Measurements from ENCODE around the gene BHLHE23. TPM values are rescaled to one million over a fixed set of nuclear protein-coding genes. Genes with fewer than 3 reads are reported as not detected.

BHLHE23 gene
- polyA plus RNA-seq, 1 of the 3 experiments (the other 2 are of a cell fraction): not detected

DNA sequence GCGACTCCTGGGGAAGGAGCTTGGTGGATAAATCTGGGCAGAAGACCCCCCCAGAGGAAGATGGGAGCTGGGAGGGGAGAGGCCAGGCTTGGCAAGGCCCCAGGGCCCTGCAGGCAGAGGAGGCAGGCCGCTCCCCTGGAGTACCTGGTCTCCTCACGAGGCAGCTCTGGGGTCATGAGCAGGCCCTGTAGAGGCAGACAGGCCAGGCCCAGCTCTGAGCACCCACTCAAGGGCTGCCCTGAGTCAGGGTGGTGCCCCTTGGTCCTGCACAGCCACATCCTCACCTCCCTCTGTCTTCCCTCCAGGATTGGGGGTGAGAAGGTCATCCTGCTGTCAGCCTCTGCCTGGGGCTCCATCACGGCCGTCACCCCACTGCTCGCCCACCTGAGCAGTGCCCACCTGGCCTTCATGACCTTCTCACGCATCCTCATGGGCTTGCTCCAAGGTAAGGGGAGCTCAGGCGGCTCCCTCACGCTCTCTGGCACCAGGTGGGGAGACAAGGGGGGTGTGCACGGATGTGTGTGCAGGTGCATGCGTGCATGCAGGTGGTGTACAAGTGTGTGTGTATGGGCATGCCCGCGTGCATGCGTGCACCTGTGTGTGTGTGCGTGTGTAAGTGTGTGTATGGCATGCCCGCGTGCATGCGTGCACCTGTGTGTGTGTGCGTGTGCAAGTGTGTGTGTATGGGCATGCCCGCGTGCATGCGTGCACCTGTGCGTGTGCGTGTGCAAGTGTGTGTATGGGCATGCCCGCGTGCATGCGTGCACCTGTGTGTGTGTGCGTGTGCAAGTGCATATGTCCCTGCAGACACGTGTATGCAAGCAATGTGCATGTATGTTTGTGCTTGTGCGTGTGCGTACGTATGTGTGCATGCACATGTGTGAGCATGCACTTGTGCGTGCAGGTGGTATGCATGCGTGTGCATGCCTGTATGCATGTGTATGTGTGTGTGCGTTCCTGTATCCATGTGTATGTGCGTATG lies 49.3 kb downstream of the BHLHE23 start:
- ChIA-PET POLR2A (no interaction called here), CTCF (interaction anchor here (1.0 to 1.7 kb wide), 4 partner anchors 8 to 52 kb away, joined by 3 to 8 read pairs (median 4); no protein-coding TSS in a partner anchor)
- no peak for TF ChIP-seq TCF12 (IDR thresholded peaks at IDR 0.05)
- no peak for TF ChIP-seq GABPA (IDR thresholded peaks at IDR 0.05; ENCODE audit: low read depth)
- TF ChIP-seq, protein P1, sequence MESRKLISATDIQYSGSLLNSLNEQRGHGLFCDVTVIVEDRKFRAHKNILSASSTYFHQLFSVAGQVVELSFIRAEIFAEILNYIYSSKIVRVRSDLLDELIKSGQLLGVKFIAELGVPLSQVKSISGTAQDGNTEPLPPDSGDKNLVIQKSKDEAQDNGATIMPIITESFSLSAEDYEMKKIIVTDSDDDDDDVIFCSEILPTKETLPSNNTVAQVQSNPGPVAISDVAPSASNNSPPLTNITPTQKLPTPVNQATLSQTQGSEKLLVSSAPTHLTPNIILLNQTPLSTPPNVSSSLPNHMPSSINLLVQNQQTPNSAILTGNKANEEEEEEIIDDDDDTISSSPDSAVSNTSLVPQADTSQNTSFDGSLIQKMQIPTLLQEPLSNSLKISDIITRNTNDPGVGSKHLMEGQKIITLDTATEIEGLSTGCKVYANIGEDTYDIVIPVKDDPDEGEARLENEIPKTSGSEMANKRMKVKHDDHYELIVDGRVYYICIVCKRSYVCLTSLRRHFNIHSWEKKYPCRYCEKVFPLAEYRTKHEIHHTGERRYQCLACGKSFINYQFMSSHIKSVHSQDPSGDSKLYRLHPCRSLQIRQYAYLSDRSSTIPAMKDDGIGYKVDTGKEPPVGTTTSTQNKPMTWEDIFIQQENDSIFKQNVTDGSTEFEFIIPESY (IDR thresholded peaks at IDR 0.05; ENCODE audit: borderline replicate concordance, low read depth): no peak
- TF ChIP-seq EP300 (IDR thresholded peaks at IDR 0.05; ENCODE audit: borderline replicate concordance in 1 of 2, low read depth in 1 of 2, low read length in 1 of 2): no peak
- no peak for TF ChIP-seq YY1 (IDR thresholded peaks at IDR 0.05; ENCODE audit: low read depth)
- no peak for TF ChIP-seq GATA2 (CRISPR knock-in tag; IDR thresholded peaks at IDR 0.05)
- no peak for TF ChIP-seq TEAD4 (IDR thresholded peaks at IDR 0.05; ENCODE audit: borderline replicate concordance, insufficient read depth)
- TF ChIP-seq NRF1 (IDR thresholded peaks at IDR 0.05; ENCODE audit: low read depth, low read length): no peak
- TF ChIP-seq, protein P2, sequence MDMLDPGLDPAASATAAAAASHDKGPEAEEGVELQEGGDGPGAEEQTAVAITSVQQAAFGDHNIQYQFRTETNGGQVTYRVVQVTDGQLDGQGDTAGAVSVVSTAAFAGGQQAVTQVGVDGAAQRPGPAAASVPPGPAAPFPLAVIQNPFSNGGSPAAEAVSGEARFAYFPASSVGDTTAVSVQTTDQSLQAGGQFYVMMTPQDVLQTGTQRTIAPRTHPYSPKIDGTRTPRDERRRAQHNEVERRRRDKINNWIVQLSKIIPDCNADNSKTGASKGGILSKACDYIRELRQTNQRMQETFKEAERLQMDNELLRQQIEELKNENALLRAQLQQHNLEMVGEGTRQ (IDR thresholded peaks at IDR 0.05; ENCODE audit: borderline replicate concordance, low read depth, low read length): no peak
- no peak for TF ChIP-seq JUND (IDR thresholded peaks at IDR 0.05)
- H3K79me2 ChIP-seq (ENCODE audit: insufficient read depth): no peaks in the 10 kb centered on the region
- H3K9me2 ChIP-seq: no peaks in the 10 kb centered on the region
- 86% methylated on average over 34 of the region's 36 CpGs for WGBS (ENCODE audit: low lambda C conversion rate)
- H2AFZ ChIP-seq (ENCODE audit: low read depth): no peak overlapping the region
- H3K4me2 ChIP-seq: no peak overlapping the region
- H3K9ac ChIP-seq: no peak overlapping the region
- DNase-seq: peak; percentile 16
- H3K27me3 ChIP-seq (ENCODE audit: insufficient read depth): no peaks in the 10 kb centered on the region
- no peaks in the 10 kb centered on the region for H4K20me1 ChIP-seq (ENCODE audit: insufficient read depth)
- H3F3A ChIP-seq (replicated peaks; ENCODE audit: insufficient read depth): no peaks in the 10 kb centered on the region
- no peaks in the 10 kb centered on the region for H3K36me3 ChIP-seq (replicated peaks in 1 of 2; ENCODE audit: control insufficient read depth in 1 of 2, insufficient read depth in 2 of 2, low read length in 1 of 2)
- H3K4me1 ChIP-seq (ENCODE audit: control insufficient read depth in 1 of 2, insufficient read depth in 2 of 2, low read depth in 1 of 2, low read length in 1 of 2): peaks cover 0 to 3% of the 10 kb centered on the region in 2 experiments; a peak in 1 of 4 replicates
- no peak overlapping the region for H3K27ac ChIP-seq (ENCODE audit: low read depth in 2 of 2, low read length in 1 of 2)
- H3K9me3 ChIP-seq: no peaks in the 10 kb centered on the region
- H3K4me3 ChIP-seq (ENCODE audit: low read depth in 2 of 2, low read length in 1 of 2): no peak overlapping the region

DNA sequence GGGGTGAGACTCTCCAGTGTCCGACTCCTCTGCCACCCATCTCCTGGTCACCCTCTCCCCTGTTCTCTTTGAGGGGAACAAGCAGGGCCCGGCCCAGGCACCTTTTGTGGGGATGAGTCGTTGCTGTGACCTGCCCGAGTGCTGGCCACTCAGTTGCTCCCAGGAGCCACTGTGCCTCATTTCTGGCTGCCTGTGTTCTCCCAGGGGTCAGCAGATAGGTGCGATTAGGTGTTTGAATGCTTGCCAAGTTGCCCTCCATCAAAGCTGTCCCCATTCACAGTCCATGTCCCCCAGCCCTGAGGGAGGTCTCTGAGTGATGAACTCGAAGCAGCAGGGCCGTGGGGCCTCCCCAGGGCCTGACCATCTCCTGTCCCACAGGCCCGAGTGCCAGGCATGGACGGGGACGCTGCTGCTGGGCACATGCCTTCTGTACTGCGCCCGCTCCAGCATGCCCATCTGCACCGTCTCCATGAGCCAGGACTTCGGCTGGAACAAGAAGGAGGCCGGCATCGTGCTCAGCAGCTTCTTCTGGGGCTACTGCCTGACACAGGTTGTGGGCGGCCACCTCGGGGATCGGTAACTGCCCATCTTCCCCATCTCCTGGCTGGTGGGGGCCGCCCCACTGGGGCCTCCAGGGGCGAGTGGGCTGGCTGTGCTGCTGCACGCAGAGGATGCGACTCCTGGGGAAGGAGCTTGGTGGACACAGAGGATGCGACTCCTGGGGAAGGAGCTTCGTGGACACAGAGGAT lies 50.2 kb downstream of the BHLHE23 start:
- WGBS (ENCODE audit: low lambda C conversion rate): 67% methylated on average over 18 of the region's 25 CpGs
- no peak overlapping the region for H3K4me3 ChIP-seq (ENCODE audit: low read depth in 2 of 2, low read length in 1 of 2)
- H3K4me1 ChIP-seq (ENCODE audit: control insufficient read depth in 1 of 2, insufficient read depth in 2 of 2, low read depth in 1 of 2, low read length in 1 of 2): no peaks in the 10 kb centered on the region; a peak in 1 of 4 replicates
- no peak overlapping the region for H3K4me2 ChIP-seq
- no peaks in the 10 kb centered on the region for H3K79me2 ChIP-seq (ENCODE audit: insufficient read depth)
- H3K9ac ChIP-seq: no peak overlapping the region
- ChIA-PET CTCF (interaction anchor here (0.9 to 1.7 kb wide), 5 partner anchors 9 to 53 kb away, joined by 3 to 8 read pairs (median 3); no protein-coding TSS in a partner anchor), POLR2A (no interaction called here)
- no peaks in the 10 kb centered on the region for H3K9me3 ChIP-seq
- no peaks in the 10 kb centered on the region for H4K20me1 ChIP-seq (ENCODE audit: insufficient read depth)
- no peaks in the 10 kb centered on the region for H3K27me3 ChIP-seq (ENCODE audit: insufficient read depth)
- H2AFZ ChIP-seq (ENCODE audit: low read depth): no peak overlapping the region
- peak; percentile 21 for DNase-seq
- H3K27ac ChIP-seq (ENCODE audit: low read depth in 2 of 2, low read length in 1 of 2): no peak overlapping the region
- H3F3A ChIP-seq (replicated peaks; ENCODE audit: insufficient read depth): no peaks in the 10 kb centered on the region
- H3K9me2 ChIP-seq: no peaks in the 10 kb centered on the region
- TF ChIP-seq TAF1 (IDR thresholded peaks at IDR 0.05; ENCODE audit: borderline replicate concordance, low read depth, low read length): no peak
- TF ChIP-seq, protein P1 (IDR thresholded peaks at IDR 0.05; ENCODE audit: borderline replicate concordance, low read depth): no peak
- no peak for TF ChIP-seq POLR2AphosphoS5 (IDR thresholded peaks at IDR 0.05; ENCODE audit: low read depth, low read length)
- TF ChIP-seq SIN3A (IDR thresholded peaks at IDR 0.05; ENCODE audit: borderline replicate concordance, low read depth, low read length): no peak
- no peak for TF ChIP-seq TEAD4 (IDR thresholded peaks at IDR 0.05; ENCODE audit: borderline replicate concordance, insufficient read depth)
- TF ChIP-seq FOXM1 (IDR thresholded peaks at IDR 0.05; ENCODE audit: low read depth): no peak
- no peak for TF ChIP-seq RXRA (IDR thresholded peaks at IDR 0.05; ENCODE audit: borderline replicate concordance, low read depth)
- TF ChIP-seq JUND (IDR thresholded peaks at IDR 0.05): no peak
- TF ChIP-seq NFIC (IDR thresholded peaks at IDR 0.05; ENCODE audit: borderline replicate concordance): no peak
- TF ChIP-seq ELF1 (IDR thresholded peaks at IDR 0.05): no peak
- H3K36me3 ChIP-seq (replicated peaks in 1 of 2; ENCODE audit: control insufficient read depth in 1 of 2, insufficient read depth in 2 of 2, low read length in 1 of 2): no peaks in the 10 kb centered on the region

Measured in SK-N-SH (cell line).